Measurements from ENCODE around the gene BORCS6. TPM values are rescaled to one million over a fixed set of nuclear protein-coding genes. Genes with fewer than 3 reads are reported as not detected.

The BORCS6 gene
- total and polyA plus RNA-seq, 4 donors, result 4.1 to 6.8 (median 5.7) TPM

- TF ChIP-seq RAD21 (IDR thresholded peaks at IDR 0.05), result no peak
- TF ChIP-seq CTCF (IDR thresholded peaks at IDR 0.05; ENCODE audit: low read depth, low read length, missing input control), result no peak
- no peak for TF ChIP-seq ZBTB33 (IDR thresholded peaks at IDR 0.05)
- no peak for TF ChIP-seq RXRA (IDR thresholded peaks at IDR 0.05)
- no peak for TF ChIP-seq NR2F2 (IDR thresholded peaks at IDR 0.05)
- TF ChIP-seq JUND (IDR thresholded peaks at IDR 0.05), result no peak
- TF ChIP-seq FOXA1 (IDR thresholded peaks at IDR 0.05), result no peak
- no peak for TF ChIP-seq YY1 (IDR thresholded peaks at IDR 0.05)
- TF ChIP-seq SP1 (IDR thresholded peaks at IDR 0.05), result no peak
- no peak for TF ChIP-seq EGR1 (IDR thresholded peaks at IDR 0.05; ENCODE audit: low read depth in 2 of 2)
- TF ChIP-seq TAF1 (conservative IDR thresholded peaks at IDR 0.05), result no peak
- TF ChIP-seq FOXA2 (IDR thresholded peaks at IDR 0.05), result no peak
- no peak for TF ChIP-seq MAX (IDR thresholded peaks at IDR 0.05)
- no peak for TF ChIP-seq ATF3 (IDR thresholded peaks at IDR 0.05)
- TF ChIP-seq HNF4A (conservative IDR thresholded peaks at IDR 0.05), result no peak
- no peak for TF ChIP-seq REST (IDR thresholded peaks at IDR 0.05)
- no peak for TF ChIP-seq HNF4G (IDR thresholded peaks at IDR 0.05)
- TF ChIP-seq GABPA (IDR thresholded peaks at IDR 0.05 in 1 of 2, conservative IDR thresholded peaks at IDR 0.05 in 1 of 2), result no peak
- Histone ChIP-seq H3K27ac (ENCODE audit: low read depth in 1 of 2, low read length in 2 of 2) (peak overlapping the region; percentile 97 to 99), H3K9me3 (ENCODE audit: control insufficient read depth in 4 of 4, low read length in 3 of 4) (no peaks in the 10 kb centered on the region), H3K4me1 (ENCODE audit: control insufficient read depth in 4 of 4, insufficient read depth in 4 of 4, low read length in 3 of 4) (peaks cover 12 to 61% (median 40%) of the 10 kb centered on the region in 4 donors), H3K4me3 (ENCODE audit: low read depth in 1 of 3, low read length in 3 of 3) (peak overlapping the region; percentile 69 to 99 (median 89)), H3K27me3 (ENCODE audit: control insufficient read depth in 4 of 4, insufficient read depth in 4 of 4, low read length in 3 of 4) (no peaks in the 10 kb centered on the region), H3K9ac (ENCODE audit: low read depth in 1 of 2, low read length in 2 of 2) (peak overlapping the region; percentile 88 to 100), H3K36me3 (ENCODE audit: control insufficient read depth in 4 of 4, insufficient read depth in 3 of 4, low read depth in 1 of 4, low read length in 3 of 4) (peaks cover 0 to 8% (median 5%) of the 10 kb centered on the region in 4 donors)
- WGBS, result under 1% methylated on average over 11 of the region's 11 CpGs
- DNase-seq (ENCODE audit: low spot score), result no peak
Observed at GRCh38 chr17:8155996-8156245, 34.1 kb downstream of the BORCS6 start.

Measured in liver (tissue), 9 donors.